Measurements from ENCODE around the gene FBXW7. TPM values are rescaled to one million over a fixed set of nuclear protein-coding genes. Genes with fewer than 3 reads are reported as not detected.

FBXW7 gene
- total RNA-seq, 1 experiment from 2014 or later, result 30.9 TPM

DNA sequence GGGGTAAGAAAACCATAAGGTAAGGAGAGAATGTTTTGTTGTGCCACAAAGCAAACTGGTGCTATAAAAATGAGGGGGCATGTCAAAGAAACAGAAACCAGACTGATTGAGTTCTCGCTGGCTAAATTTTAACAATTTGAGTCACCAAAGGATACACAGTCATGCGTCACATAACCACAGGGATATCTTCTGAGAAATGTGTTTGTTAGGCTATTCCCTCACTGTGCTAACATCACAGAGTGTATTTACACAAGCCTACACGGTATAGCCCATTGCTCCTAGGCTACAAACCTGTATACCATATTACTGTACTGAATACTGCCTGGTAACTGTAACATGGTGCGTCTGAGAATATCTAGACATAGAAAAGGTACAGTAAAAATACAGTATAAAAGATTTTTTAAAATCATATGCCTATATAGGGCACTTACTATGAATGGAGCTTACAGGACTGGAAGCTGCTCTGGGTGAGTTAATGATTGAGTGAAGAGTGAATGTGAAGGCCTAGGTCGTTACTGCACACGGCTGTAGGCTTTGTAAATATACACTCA is 50.1 kb downstream of the FBXW7 start:
- no peak overlapping the region for H3K27ac ChIP-seq (ENCODE audit: low read length)

DNA sequence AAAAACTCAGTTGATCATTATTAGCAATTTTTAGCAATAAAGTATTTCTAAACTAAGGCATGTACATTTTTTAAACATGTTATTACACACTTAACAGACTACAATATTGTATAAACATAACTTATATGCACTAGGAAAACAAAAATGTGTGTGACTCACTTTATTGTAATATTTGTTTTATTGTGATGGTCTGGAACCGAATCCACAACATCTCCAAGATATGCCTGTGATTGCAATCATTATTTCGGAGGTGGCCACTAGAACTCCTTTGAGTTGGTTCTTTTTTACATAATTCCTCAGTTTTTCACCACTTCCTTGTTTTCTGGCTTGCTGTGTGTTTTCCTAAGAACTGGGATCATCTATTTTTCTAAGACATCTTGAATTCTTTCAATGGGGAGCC is 53.7 kb downstream of the FBXW7 start:
- Histone ChIP-seq H3K9me2 (replicated peaks; ENCODE audit: insufficient read depth, low read length) (no peaks in the 10 kb centered on the region), H3K9ac (ENCODE audit: low read length) (no peak overlapping the region), H3K27ac (ENCODE audit: low read length) (no peak overlapping the region), H3K4me3 (ENCODE audit: low read length) (no peak overlapping the region), H3K79me2 (ENCODE audit: low read length) (0 out of 2 replicates have a peak, but pooled peaks cover 3% of the 10 kb centered on the region), H2AFZ (ENCODE audit: low read length) (no peak overlapping the region), H3K36me3 (ENCODE audit: insufficient read depth, low read length) (peaks cover 6% of the 10 kb centered on the region; the same call in 1 of the 2 replicates), H3K4me1 (ENCODE audit: low read length) (peaks cover 9% of the 10 kb centered on the region), H3K9me3 (ENCODE audit: low read length) (peaks cover 3% of the 10 kb centered on the region; the same call in 1 of the 2 replicates), H3K4me2 (ENCODE audit: low read depth, low read length, poor library complexity, severe bottlenecking) (no peak overlapping the region), H4K20me1 (ENCODE audit: insufficient read depth, low read depth, low read length) (peaks cover 57% of the 10 kb centered on the region), H3K27me3 (ENCODE audit: low read length) (no peaks in the 10 kb centered on the region)
- no peak for DNase-seq

More for the DNA sequence above, 50.1 kb downstream of the FBXW7 start:
- H4K20me1 ChIP-seq (ENCODE audit: insufficient read depth, low read depth, low read length), result peaks cover 54% of the 10 kb centered on the region
- H2AFZ ChIP-seq (ENCODE audit: low read length), result no peak overlapping the region
- H3K79me2 ChIP-seq (ENCODE audit: low read length), result peaks cover 19% of the 10 kb centered on the region
- 0 out of 2 replicates have a peak, but pooled peaks cover 3% of the 10 kb centered on the region for H3K4me1 ChIP-seq (ENCODE audit: low read length)
- no peak for DNase-seq
- H3K9me2 ChIP-seq (replicated peaks; ENCODE audit: insufficient read depth, low read length), result no peaks in the 10 kb centered on the region
- H3K4me2 ChIP-seq (ENCODE audit: low read depth, low read length, poor library complexity, severe bottlenecking), result no peak overlapping the region
- no peak overlapping the region for H3K4me3 ChIP-seq (ENCODE audit: low read length)
- H3K36me3 ChIP-seq (ENCODE audit: insufficient read depth, low read length), result peaks cover 6% of the 10 kb centered on the region; the same call in 1 of the 2 replicates
- H3K9ac ChIP-seq (ENCODE audit: low read length), result no peak overlapping the region
- H3K27me3 ChIP-seq (ENCODE audit: low read length), result no peaks in the 10 kb centered on the region
- H3K9me3 ChIP-seq (ENCODE audit: low read length), result peaks cover 3% of the 10 kb centered on the region; the same call in 1 of the 2 replicates

DNA sequence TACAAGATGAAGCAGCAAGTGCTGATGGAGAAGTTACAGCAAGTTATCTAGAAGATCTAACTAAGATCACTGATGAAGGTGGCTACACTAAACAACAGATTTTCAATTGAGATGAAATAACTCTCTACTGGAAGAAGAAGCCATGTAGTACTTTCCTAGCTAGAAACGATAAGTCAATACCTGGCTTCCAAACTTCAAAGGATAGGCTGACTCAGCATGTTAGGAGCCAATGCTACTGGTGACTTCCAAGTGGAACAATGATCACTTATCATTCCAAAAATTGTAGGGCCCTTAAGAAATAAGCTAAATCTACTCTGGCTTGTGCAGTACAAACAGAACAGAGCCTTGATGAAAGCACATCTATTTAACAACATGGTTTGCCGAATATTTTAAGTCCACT is 55.0 kb downstream of the FBXW7 start:
- H3K79me2 ChIP-seq (ENCODE audit: low read length), result 0 out of 2 replicates have a peak, but pooled peaks cover 2% of the 10 kb centered on the region
- peaks cover 57% of the 10 kb centered on the region for H4K20me1 ChIP-seq (ENCODE audit: insufficient read depth, low read depth, low read length)
- no peak overlapping the region for H3K4me3 ChIP-seq (ENCODE audit: low read length)
- H3K9me3 ChIP-seq (ENCODE audit: low read length), result peaks cover 3% of the 10 kb centered on the region; the same call in 1 of the 2 replicates
- peaks cover 9% of the 10 kb centered on the region for H3K4me1 ChIP-seq (ENCODE audit: low read length)
- H3K9ac ChIP-seq (ENCODE audit: low read length), result no peak overlapping the region
- peaks cover 6% of the 10 kb centered on the region; the same call in 1 of the 2 replicates for H3K36me3 ChIP-seq (ENCODE audit: insufficient read depth, low read length)
- H3K4me2 ChIP-seq (ENCODE audit: low read depth, low read length, poor library complexity, severe bottlenecking), result no peak overlapping the region
- no peak overlapping the region for H2AFZ ChIP-seq (ENCODE audit: low read length)
- no peaks in the 10 kb centered on the region for H3K9me2 ChIP-seq (replicated peaks; ENCODE audit: insufficient read depth, low read length)
- H3K27ac ChIP-seq (ENCODE audit: low read length), result no peak overlapping the region
- no peak for DNase-seq
- H3K27me3 ChIP-seq (ENCODE audit: low read length), result no peaks in the 10 kb centered on the region

DNA sequence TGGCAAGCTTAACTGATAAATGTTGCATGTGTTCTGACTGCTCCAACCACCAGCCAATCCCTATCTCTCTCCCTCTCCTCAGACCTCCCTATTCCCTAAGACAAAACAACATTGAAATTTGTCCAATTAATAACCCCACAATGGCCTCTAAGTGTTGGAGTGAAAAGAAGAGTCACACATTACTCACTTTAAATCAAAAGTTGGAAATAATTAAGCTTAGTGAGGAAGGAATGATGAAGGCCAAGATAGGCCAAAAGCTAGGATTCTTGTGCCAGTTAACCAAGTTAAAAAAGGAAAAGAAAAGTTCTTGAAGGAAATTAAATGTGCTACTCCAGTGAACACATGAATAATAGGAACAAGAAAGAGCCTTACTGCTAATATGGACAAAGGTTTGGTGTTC is 55.6 kb downstream of the FBXW7 start:
- Histone ChIP-seq H3K27me3 (ENCODE audit: low read length) (no peaks in the 10 kb centered on the region), H2AFZ (ENCODE audit: low read length) (no peak overlapping the region), H3K9me3 (ENCODE audit: low read length) (peaks cover 3% of the 10 kb centered on the region; the same call in 1 of the 2 replicates), H3K27ac (ENCODE audit: low read length) (no peak overlapping the region), H3K4me3 (ENCODE audit: low read length) (no peak overlapping the region), H3K79me2 (ENCODE audit: low read length) (no peaks in the 10 kb centered on the region), H3K36me3 (ENCODE audit: insufficient read depth, low read length) (peaks cover 6% of the 10 kb centered on the region; the same call in 1 of the 2 replicates), H3K9me2 (replicated peaks; ENCODE audit: insufficient read depth, low read length) (no peaks in the 10 kb centered on the region), H4K20me1 (ENCODE audit: insufficient read depth, low read depth, low read length) (peaks cover 57% of the 10 kb centered on the region), H3K4me1 (ENCODE audit: low read length) (peaks cover 9% of the 10 kb centered on the region), H3K4me2 (ENCODE audit: low read depth, low read length, poor library complexity, severe bottlenecking) (no peak overlapping the region), H3K9ac (ENCODE audit: low read length) (no peak overlapping the region)
- no peak for DNase-seq

DNA sequence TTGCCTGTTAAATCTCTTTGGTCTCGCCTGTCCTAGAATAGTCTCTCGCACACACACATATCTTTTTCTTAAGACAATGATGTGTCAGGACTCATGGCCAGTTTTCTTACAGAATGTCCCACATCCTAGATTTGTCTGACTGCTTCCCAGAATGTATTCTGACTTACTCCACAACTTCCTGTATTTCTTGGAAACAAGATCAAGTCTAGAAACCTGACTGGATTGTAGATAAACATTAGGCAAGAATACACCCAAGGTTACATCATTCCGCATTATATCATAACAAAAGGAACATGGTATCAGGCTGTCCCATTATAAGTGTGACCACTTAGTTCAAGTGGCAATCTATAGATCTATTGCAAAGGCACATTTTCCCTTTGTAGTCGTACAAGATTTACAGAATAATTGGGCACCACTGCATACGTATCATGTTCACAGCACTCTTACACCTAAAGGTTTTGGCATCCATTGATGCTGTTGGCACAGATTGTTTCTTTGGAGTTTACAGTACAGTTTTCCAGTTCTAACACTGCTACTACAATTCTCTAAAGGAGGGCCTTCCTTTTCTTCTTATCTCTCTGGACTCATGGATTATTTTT is 56.4 kb downstream of the FBXW7 start:
- Histone ChIP-seq H3K9me3 (ENCODE audit: low read length) (peaks cover 3% of the 10 kb centered on the region; the same call in 1 of the 2 replicates), H2AFZ (ENCODE audit: low read length) (no peak overlapping the region), H3K79me2 (ENCODE audit: low read length) (no peaks in the 10 kb centered on the region), H4K20me1 (ENCODE audit: insufficient read depth, low read depth, low read length) (peaks cover 56% of the 10 kb centered on the region), H3K27me3 (ENCODE audit: low read length) (no peaks in the 10 kb centered on the region), H3K27ac (ENCODE audit: low read length) (no peak overlapping the region), H3K4me2 (ENCODE audit: low read depth, low read length, poor library complexity, severe bottlenecking) (no peak overlapping the region), H3K9me2 (replicated peaks; ENCODE audit: insufficient read depth, low read length) (no peaks in the 10 kb centered on the region), H3K36me3 (ENCODE audit: insufficient read depth, low read length) (peaks cover 6% of the 10 kb centered on the region; the same call in 1 of the 2 replicates), H3K4me1 (ENCODE audit: low read length) (peaks cover 9% of the 10 kb centered on the region), H3K9ac (ENCODE audit: low read length) (no peak overlapping the region), H3K4me3 (ENCODE audit: low read length) (no peak overlapping the region)
- no peak for DNase-seq

DNA sequence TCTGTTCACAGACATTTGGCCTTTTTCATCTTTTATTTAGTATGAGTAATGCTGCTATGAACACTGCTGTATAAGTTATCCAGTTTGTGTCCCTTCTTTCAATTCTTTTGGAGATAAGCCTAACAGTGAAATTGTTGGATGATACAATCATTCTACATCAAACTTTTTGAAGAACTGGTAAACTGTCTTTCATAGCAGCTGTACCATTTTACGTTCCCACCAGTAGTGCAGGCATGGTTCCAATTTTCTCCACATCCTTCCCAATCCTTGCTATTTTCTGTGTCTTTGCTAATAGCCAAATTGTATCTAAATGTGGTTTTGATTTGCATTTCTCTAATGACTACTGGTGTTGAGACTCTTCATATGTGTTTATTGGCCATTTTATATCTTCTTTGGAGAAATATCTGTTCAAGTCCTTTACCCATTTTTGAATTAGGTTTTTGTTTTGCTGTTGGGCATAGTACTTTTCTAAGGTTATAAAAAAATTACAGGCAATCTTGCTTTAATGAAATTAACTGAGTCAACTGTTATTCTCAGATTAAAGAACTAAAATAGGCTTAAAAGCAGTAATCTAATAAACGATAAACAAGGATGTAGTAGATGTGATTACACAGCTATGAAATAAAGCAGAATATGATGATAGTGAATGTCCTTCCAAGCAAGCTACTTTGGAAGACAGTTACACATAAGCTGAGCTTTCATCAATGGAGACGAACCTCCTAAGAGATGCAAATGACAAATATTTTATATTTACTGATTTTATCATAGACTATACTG is 57.2 kb downstream of the FBXW7 start:
- Histone ChIP-seq H3K9me3 (ENCODE audit: low read length) (peaks cover 3% of the 10 kb centered on the region; the same call in 1 of the 2 replicates), H3K27me3 (ENCODE audit: low read length) (no peaks in the 10 kb centered on the region), H2AFZ (ENCODE audit: low read length) (no peak overlapping the region), H3K79me2 (ENCODE audit: low read length) (no peaks in the 10 kb centered on the region; the same call in 1 of the 2 replicates), H3K27ac (ENCODE audit: low read length) (no peak overlapping the region), H3K4me1 (ENCODE audit: low read length) (peaks cover 9% of the 10 kb centered on the region), H3K9me2 (replicated peaks; ENCODE audit: insufficient read depth, low read length) (no peaks in the 10 kb centered on the region), H3K4me3 (ENCODE audit: low read length) (no peak overlapping the region), H3K4me2 (ENCODE audit: low read depth, low read length, poor library complexity, severe bottlenecking) (no peak overlapping the region), H4K20me1 (ENCODE audit: insufficient read depth, low read depth, low read length) (peaks cover 62% of the 10 kb centered on the region), H3K36me3 (ENCODE audit: insufficient read depth, low read length) (peaks cover 6% of the 10 kb centered on the region; the same call in 1 of the 2 replicates), H3K9ac (ENCODE audit: low read length) (no peak overlapping the region)
- DNase-seq, result no peak

DNA sequence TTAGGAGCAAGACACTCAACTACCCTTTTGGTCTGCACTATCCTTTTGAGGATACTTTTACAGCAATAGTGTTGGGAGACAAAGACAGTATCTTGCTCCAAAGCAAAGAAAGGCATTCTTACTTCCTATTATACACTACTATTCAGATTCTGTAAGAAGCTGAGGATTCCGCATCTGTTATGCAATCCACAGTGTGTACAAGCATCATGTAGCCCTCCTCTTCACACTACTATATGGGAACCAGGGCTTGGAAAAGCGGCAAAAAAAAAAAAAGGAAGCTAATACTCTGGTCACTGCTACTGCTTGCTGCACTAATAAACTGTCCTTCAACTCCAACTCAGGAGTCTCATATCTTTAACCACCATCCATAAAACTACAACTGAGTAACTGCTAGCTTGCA is 59.1 kb downstream of the FBXW7 start:
- peaks cover 70% of the 10 kb centered on the region for H4K20me1 ChIP-seq (ENCODE audit: insufficient read depth, low read depth, low read length)
- H3K9ac ChIP-seq (ENCODE audit: low read length), result no peak overlapping the region
- no peaks in the 10 kb centered on the region for H3K9me2 ChIP-seq (replicated peaks; ENCODE audit: insufficient read depth, low read length)
- H3K4me1 ChIP-seq (ENCODE audit: low read length), result peaks cover 9% of the 10 kb centered on the region
- 0 out of 2 replicates have a peak, but pooled peaks cover 3% of the 10 kb centered on the region for H3K36me3 ChIP-seq (ENCODE audit: insufficient read depth, low read length)
- no peaks in the 10 kb centered on the region for H3K9me3 ChIP-seq (ENCODE audit: low read length)
- no peak for DNase-seq
- no peaks in the 10 kb centered on the region; the same call in 1 of the 2 replicates for H3K79me2 ChIP-seq (ENCODE audit: low read length)
- H3K4me3 ChIP-seq (ENCODE audit: low read length), result no peak overlapping the region
- no peak overlapping the region for H3K4me2 ChIP-seq (ENCODE audit: low read depth, low read length, poor library complexity, severe bottlenecking)
- H3K27me3 ChIP-seq (ENCODE audit: low read length), result no peaks in the 10 kb centered on the region
- no peak overlapping the region for H2AFZ ChIP-seq (ENCODE audit: low read length)
- H3K27ac ChIP-seq (ENCODE audit: low read length), result no peak overlapping the region

DNA sequence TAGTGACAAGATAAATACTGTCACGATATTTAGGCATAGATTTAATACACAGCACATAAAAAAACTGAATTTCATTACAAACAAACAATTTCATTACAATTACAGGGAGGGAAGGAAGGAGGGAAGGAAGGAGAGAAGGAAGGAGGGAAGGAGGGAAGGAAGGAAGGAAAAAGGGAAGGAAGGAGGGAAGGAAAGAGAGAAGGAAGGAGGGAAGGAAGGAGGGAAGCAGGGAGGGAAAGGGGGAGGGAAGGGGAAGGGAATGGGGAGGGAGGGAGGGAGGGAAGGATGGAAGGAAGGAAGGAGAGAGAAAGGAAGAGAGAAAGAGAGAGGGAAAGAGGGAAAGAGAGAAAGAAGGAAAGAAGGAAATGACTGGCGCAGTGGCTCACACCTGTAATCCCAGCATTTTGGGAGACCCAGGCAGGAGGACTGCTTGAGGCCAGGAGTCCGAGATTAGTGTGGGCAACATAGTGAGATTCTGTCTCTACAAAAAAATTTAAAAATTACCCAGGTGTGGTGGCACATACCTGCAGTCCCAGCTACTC is 64.6 kb downstream of the FBXW7 start:
- DNase-seq, result no peak
- Histone ChIP-seq H3K27me3 (ENCODE audit: low read length) (no peaks in the 10 kb centered on the region), H3K4me3 (ENCODE audit: low read length) (no peak overlapping the region), H3K4me2 (ENCODE audit: low read depth, low read length, poor library complexity, severe bottlenecking) (no peak overlapping the region), H3K36me3 (ENCODE audit: insufficient read depth, low read length) (no peaks in the 10 kb centered on the region), H3K9ac (ENCODE audit: low read length) (no peak overlapping the region), H3K27ac (ENCODE audit: low read length) (no peak overlapping the region), H3K4me1 (ENCODE audit: low read length) (no peaks in the 10 kb centered on the region), H3K79me2 (ENCODE audit: low read length) (peaks cover 3% of the 10 kb centered on the region), H2AFZ (ENCODE audit: low read length) (no peak overlapping the region), H4K20me1 (ENCODE audit: insufficient read depth, low read depth, low read length) (peaks cover 46% of the 10 kb centered on the region), H3K9me3 (ENCODE audit: low read length) (no peaks in the 10 kb centered on the region), H3K9me2 (replicated peaks; ENCODE audit: insufficient read depth, low read length) (no peaks in the 10 kb centered on the region)

Data from Karpas-422 (cell line).